H9 (cell line): Measurements from ENCODE around the gene CAPSL. TPM values are rescaled to one million over a fixed set of nuclear protein-coding genes. Genes with fewer than 3 reads are reported as not detected.

Source experiments
- DNase-seq: peaks from one replicate; pipeline ENCODE4 v3.0.0-alpha.2; 2017
- H2AFZ ChIP-seq: one replicate; pipeline ENCODE4 v1.6.1; 2013; ENCODE audit warnings: mild to moderate bottlenecking, low read length, control low read depth, moderate library complexity
- H2AK5ac ChIP-seq: 2 replicates; pipeline ENCODE4 v1.6.1; 2013; ENCODE audit warnings: low read length, control low read depth, mixed read lengths; ENCODE audit not compliant: insufficient read length
- H2BK120ac ChIP-seq: one replicate; pipeline ENCODE4 v1.6.1; 2013; ENCODE audit warnings: low read depth, mild to moderate bottlenecking, low read length, control low read depth, inconsistent platforms; ENCODE audit not compliant: poor library complexity, severe bottlenecking
- H2BK12ac ChIP-seq: 2 replicates; pipeline ENCODE4 v1.6.1; 2013; ENCODE audit warnings: low read length, control low read depth, mixed read lengths, low read depth; ENCODE audit not compliant: insufficient read length
- H2BK15ac ChIP-seq: 2 replicates; pipeline ENCODE4 v1.6.1; 2013; ENCODE audit warnings: low read depth, low read length, control low read depth
- H2BK20ac ChIP-seq: one replicate; pipeline ENCODE4 v1.6.1; 2013; ENCODE audit warnings: low read depth, mild to moderate bottlenecking, low read length, control low read depth, inconsistent platforms; ENCODE audit not compliant: poor library complexity, severe bottlenecking
- H2BK5ac ChIP-seq: 2 replicates; pipeline ENCODE4 v1.6.1; 2013; ENCODE audit warnings: low read length, control low read depth, mixed read lengths; ENCODE audit not compliant: insufficient read length
- H3K14ac ChIP-seq: 2 replicates; pipeline ENCODE4 v1.6.1; 2013; ENCODE audit warnings: low read length, control low read depth; ENCODE audit not compliant: insufficient read depth
- H3K18ac ChIP-seq: 2 replicates; pipeline ENCODE4 v1.6.1; 2013; ENCODE audit warnings: low read depth, mild to moderate bottlenecking, mixed read lengths, low read length, control low read depth; ENCODE audit not compliant: insufficient read length
- H3K23ac ChIP-seq: 2 replicates; pipeline ENCODE4 v1.6.1; 2013; ENCODE audit warnings: low read length, control low read depth, mixed read lengths, low read depth; ENCODE audit not compliant: insufficient read length
- H3K23me2 ChIP-seq: 2 replicates; pipeline ENCODE4 v1.6.1; 2013; ENCODE audit warnings: low read depth, mild to moderate bottlenecking, mixed read lengths, low read length, control low read depth; ENCODE audit not compliant: insufficient read length, poor library complexity, severe bottlenecking
- H3K27ac ChIP-seq: 2 replicates; pipeline ENCODE4 v1.5.1; 2013; ENCODE audit warnings: low read length, control low read depth, mixed read lengths, low read depth; ENCODE audit not compliant: insufficient read length
- H3K27me3 ChIP-seq: 2 replicates; pipeline ENCODE4 v1.6.1; 2013; ENCODE audit warnings: low read length, control low read depth, inconsistent platforms; ENCODE audit not compliant: insufficient read depth
- H3K4ac ChIP-seq: 2 replicates; pipeline ENCODE4 v1.6.1; 2013; ENCODE audit warnings: low read depth, mild to moderate bottlenecking, control low read depth, inconsistent platforms, low read length, moderate library complexity
- H3K4me1 ChIP-seq: 2 replicates; pipeline ENCODE4 v1.6.1; 2013; ENCODE audit warnings: low read length, control low read depth, inconsistent platforms; ENCODE audit not compliant: insufficient read depth
- H3K4me2 ChIP-seq: 2 replicates; pipeline ENCODE4 v1.6.1; 2013; ENCODE audit warnings: low read length, control low read depth, mixed read lengths; ENCODE audit not compliant: insufficient read length, insufficient read depth
- H3K56ac ChIP-seq: 2 replicates; pipeline ENCODE4 v1.6.1; 2013; ENCODE audit warnings: low read depth, mild to moderate bottlenecking, mixed read lengths, low read length, control low read depth; ENCODE audit not compliant: insufficient read length
- H3K79me1 ChIP-seq: 2 replicates; pipeline ENCODE4 v1.6.1; 2013; ENCODE audit warnings: low read depth, mild to moderate bottlenecking, moderate library complexity, low read length, control low read depth, inconsistent platforms; ENCODE audit not compliant: insufficient read depth, poor library complexity, severe bottlenecking
- H3K79me2 ChIP-seq: 2 replicates; pipeline ENCODE4 v1.6.1; 2013; ENCODE audit warnings: low read length, control low read depth, inconsistent platforms; ENCODE audit not compliant: insufficient read depth
- H3K9ac ChIP-seq: 2 replicates; pipeline ENCODE4 v1.6.1; 2013; ENCODE audit warnings: low read length, control low read depth, mixed read lengths; ENCODE audit not compliant: insufficient read length; ENCODE audit errors: extremely low read depth
- H3K9me3 ChIP-seq: one replicate; pipeline ENCODE4 v1.6.1; 2013; ENCODE audit warnings: low read depth, low read length, inconsistent platforms; ENCODE audit not compliant: control insufficient read depth
- H3T11ph ChIP-seq: one replicate; pipeline ENCODE4 v1.6.1; 2013; ENCODE audit warnings: mild to moderate bottlenecking, low read length, control low read depth, inconsistent platforms
- H4K20me1 ChIP-seq: one replicate; pipeline ENCODE4 v1.6.1; 2013; ENCODE audit not compliant: control insufficient read depth, insufficient read length, insufficient read depth
- H4K5ac ChIP-seq: 2 replicates; pipeline ENCODE4 v1.6.1; 2013; ENCODE audit warnings: low read depth, mild to moderate bottlenecking, mixed read lengths, low read length, control low read depth; ENCODE audit not compliant: insufficient read length
- H4K8ac ChIP-seq: replicated peaks from 2 replicates; pipeline ENCODE4 v1.6.1; 2013; ENCODE audit warnings: low read length, control low read depth, mixed read lengths, low read depth; ENCODE audit not compliant: insufficient read length
- H4K91ac ChIP-seq: 2 replicates; pipeline ENCODE4 v1.6.1; 2013; ENCODE audit warnings: low read depth, mild to moderate bottlenecking, moderate library complexity, mixed read lengths, low read length, control low read depth; ENCODE audit not compliant: insufficient read length
- H3K27ac Mint-ChIP-seq, 3 experiments: 2 replicates in 2 of 3; 3 replicates in 1 of 3; pipeline ENCODE4 v1.8.0; 2020 to 2021; ENCODE audit warnings: mixed read lengths in 3 of 3, mild to moderate bottlenecking in 1 of 3, moderate library complexity in 1 of 3
- H3K27me3 Mint-ChIP-seq: 2 replicates; pipeline ENCODE4 v1.8.0; 2021; ENCODE audit warnings: low read depth, mild to moderate bottlenecking, moderate library complexity, mixed read lengths
- H3K36me3 Mint-ChIP-seq, 3 experiments: 2 replicates in 2 of 3; 3 replicates in 1 of 3; pipeline ENCODE4 v1.8.0; 2020 to 2021; ENCODE audit warnings: low read depth in 3 of 3, mixed read lengths in 3 of 3; ENCODE audit not compliant: insufficient read depth in 1 of 3
- H3K4me1 Mint-ChIP-seq, 2 experiments: 2 replicates each; pipeline ENCODE4 v1.8.0; 2020; ENCODE audit warnings: mixed read lengths in 2 of 2
- H3K4me3 Mint-ChIP-seq, 2 experiments: 2 replicates in 1 of 2; 3 replicates in 1 of 2; pipeline ENCODE4 v1.8.0; 2020 to 2021; ENCODE audit warnings: mild to moderate bottlenecking in 2 of 2, mixed read lengths in 2 of 2, moderate library complexity in 1 of 2
- H3K9me3 Mint-ChIP-seq, 2 experiments: 2 replicates in 1 of 2; 3 replicates in 1 of 2; pipeline ENCODE4 v1.8.0; 2020; ENCODE audit warnings: mild to moderate bottlenecking in 2 of 2, mixed read lengths in 2 of 2, moderate library complexity in 1 of 2
- WGBS: extraction: QIAGEN DNeasy Blood & Tissue Kit; methylation state at CpG from one replicate; pipeline ENCODE4 v1.1.7; 2013; ENCODE audit warnings: missing lambda C conversion rate, low lambda C conversion rate, mixed read lengths; ENCODE audit not compliant: insufficient read length; ENCODE audit errors: extremely low coverage; 5-methylcytosine and 5-hydroxymethylcytosine counted together
- total RNA-seq: library from RNA; stranded (reverse); gene quantifications from 2 replicates; pipeline ENCODE4 v1.2.1, GENCODE V29; 2021
- TF ChIP-seq, protein P1 (sequence below): fragments of 200-600 bp; sonication (generic); conservative IDR thresholded peaks from 3 replicates; pipeline ENCODE4 v1.8.0; 2021; ENCODE audit warnings: antibody characterized with exemption, mild to moderate bottlenecking

The CAPSL gene
- total RNA-seq, 1 experiment from 2014 or later, result not detected

DNA sequence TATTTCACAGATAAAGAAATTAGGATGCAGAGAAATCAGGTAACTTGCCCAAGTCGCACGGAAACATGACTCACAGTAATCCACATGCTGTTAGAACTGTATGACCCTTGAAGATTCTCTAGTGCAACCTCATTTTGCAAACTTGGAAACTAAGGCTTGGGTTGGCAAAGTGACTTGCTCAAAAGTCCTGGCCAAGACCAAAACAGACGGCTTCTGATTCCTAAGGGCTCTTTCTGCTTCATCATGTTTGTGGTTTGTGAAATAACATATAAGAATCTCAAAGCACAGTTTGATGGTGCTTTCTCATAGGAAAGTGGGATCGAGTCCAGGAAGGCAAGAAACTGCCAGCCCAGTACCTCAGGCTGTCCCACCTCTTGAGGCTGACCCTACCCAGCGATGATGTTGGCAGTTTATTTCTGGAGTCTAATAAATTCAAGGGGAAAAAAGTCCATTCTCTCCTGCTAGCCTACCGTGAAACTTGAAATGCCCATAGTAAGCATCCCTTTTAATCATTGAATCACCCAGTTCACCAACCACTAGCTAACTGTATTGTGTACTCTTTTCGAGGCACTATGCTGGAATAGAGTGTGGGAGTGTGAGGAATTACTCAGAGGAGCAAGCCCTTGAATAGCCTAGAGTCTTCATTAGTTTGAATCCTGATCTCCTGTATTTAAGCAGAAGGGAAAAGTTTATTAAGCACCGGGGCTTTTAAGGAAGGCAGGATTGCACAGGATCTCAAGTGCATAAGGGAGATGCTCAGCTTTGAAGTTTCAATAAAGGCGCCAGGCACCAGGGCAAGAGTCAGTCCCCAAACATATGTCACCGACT lies 14.1 kb downstream of the CAPSL start:
- Histone ChIP-seq H3T11ph (no peak overlapping the region), H4K8ac (no peak overlapping the region), H3K23ac (no peak overlapping the region), H3K4ac (no peak overlapping the region), H3K27me3 (peaks cover 7% of the 10 kb centered on the region; the same call in 1 of the 2 replicates), H2BK12ac (no peak overlapping the region), H3K4me1 (no peaks in the 10 kb centered on the region), H3K79me2 (no peaks in the 10 kb centered on the region), H4K5ac (no peak overlapping the region), H2BK20ac (no peak overlapping the region), H3K14ac (no peak overlapping the region), H2BK5ac (no peak overlapping the region), H3K27ac (no peak overlapping the region), H4K91ac (no peak overlapping the region), H3K56ac (no peak overlapping the region), H3K4me2 (no peak overlapping the region), H3K79me1 (no peaks in the 10 kb centered on the region), H2AFZ (no peak overlapping the region), H3K23me2 (no peaks in the 10 kb centered on the region), H3K9me3 (no peaks in the 10 kb centered on the region), H2AK5ac (no peak overlapping the region), H2BK120ac (no peak overlapping the region), H4K20me1 (no peaks in the 10 kb centered on the region), H3K18ac (no peak overlapping the region), H3K9ac (no peak overlapping the region), H2BK15ac (no peak overlapping the region)
- Mint-ChIP-seq H3K4me3 (no peak overlapping the region), H3K9me3 (peaks cover under 1 to 5% of the 10 kb centered on the region in 2 experiments; a peak in 2 of 5 replicates), H3K27me3 (peaks cover 84% of the 10 kb centered on the region), H3K4me1 (peaks cover 6 to 9% of the 10 kb centered on the region in 2 experiments; a peak in 3 of 4 replicates), H3K36me3 (no peaks in the 10 kb centered on the region; a peak in 1 of 7 replicates), H3K27ac (no peak overlapping the region)
- TF ChIP-seq, protein P1, sequence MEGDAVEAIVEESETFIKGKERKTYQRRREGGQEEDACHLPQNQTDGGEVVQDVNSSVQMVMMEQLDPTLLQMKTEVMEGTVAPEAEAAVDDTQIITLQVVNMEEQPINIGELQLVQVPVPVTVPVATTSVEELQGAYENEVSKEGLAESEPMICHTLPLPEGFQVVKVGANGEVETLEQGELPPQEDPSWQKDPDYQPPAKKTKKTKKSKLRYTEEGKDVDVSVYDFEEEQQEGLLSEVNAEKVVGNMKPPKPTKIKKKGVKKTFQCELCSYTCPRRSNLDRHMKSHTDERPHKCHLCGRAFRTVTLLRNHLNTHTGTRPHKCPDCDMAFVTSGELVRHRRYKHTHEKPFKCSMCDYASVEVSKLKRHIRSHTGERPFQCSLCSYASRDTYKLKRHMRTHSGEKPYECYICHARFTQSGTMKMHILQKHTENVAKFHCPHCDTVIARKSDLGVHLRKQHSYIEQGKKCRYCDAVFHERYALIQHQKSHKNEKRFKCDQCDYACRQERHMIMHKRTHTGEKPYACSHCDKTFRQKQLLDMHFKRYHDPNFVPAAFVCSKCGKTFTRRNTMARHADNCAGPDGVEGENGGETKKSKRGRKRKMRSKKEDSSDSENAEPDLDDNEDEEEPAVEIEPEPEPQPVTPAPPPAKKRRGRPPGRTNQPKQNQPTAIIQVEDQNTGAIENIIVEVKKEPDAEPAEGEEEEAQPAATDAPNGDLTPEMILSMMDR, result no peak
- no peak for DNase-seq
- WGBS, result no CpG with 5 or more reads among the region's 10 CpGs
